Astrocyte (in vitro differentiated cells and primary cell): ENCODE results near the gene MROH7.

ENCODE experiments used
- EZH2 ChIP-seq: IDR thresholded peaks from 2 replicates; pipeline ENCODE4 v1.6.1; 2012; ENCODE audit warnings: mild to moderate bottlenecking, low read length, inconsistent platforms; ENCODE audit not compliant: insufficient read depth
- TF ChIP-seq, protein P1 (sequence below): IDR thresholded peaks from 2 replicates; pipeline ENCODE4 v1.5.1; 2011; ENCODE audit warnings: low read depth, mild to moderate bottlenecking, inconsistent platforms, low read length, moderate library complexity; ENCODE audit not compliant: insufficient read depth

GRCh38 chr1:54743416-54744226, 102.0 kb downstream of the MROH7 start:
- TF ChIP-seq, protein P1, sequence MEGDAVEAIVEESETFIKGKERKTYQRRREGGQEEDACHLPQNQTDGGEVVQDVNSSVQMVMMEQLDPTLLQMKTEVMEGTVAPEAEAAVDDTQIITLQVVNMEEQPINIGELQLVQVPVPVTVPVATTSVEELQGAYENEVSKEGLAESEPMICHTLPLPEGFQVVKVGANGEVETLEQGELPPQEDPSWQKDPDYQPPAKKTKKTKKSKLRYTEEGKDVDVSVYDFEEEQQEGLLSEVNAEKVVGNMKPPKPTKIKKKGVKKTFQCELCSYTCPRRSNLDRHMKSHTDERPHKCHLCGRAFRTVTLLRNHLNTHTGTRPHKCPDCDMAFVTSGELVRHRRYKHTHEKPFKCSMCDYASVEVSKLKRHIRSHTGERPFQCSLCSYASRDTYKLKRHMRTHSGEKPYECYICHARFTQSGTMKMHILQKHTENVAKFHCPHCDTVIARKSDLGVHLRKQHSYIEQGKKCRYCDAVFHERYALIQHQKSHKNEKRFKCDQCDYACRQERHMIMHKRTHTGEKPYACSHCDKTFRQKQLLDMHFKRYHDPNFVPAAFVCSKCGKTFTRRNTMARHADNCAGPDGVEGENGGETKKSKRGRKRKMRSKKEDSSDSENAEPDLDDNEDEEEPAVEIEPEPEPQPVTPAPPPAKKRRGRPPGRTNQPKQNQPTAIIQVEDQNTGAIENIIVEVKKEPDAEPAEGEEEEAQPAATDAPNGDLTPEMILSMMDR = no peak
- TF ChIP-seq EZH2 = no peak
